Upper lobe of left lung (tissue), 4 donors: ENCODE results near the gene NEK4.

Experiments
- POLR2AphosphoS5 ChIP-seq, 2 donors: sonication (generic); formaldehyde crosslinking; IDR thresholded peaks; one replicate each; pipeline ENCODE4 v1.5.1; 2017; ENCODE audit warnings: antibody characterized with exemption in 2 of 2
- TF ChIP-seq, protein P1 (sequence below), 6 experiments: fragments of 450-650 bp in 4 of 6; fragments of 200-600 bp in 2 of 6; sonication (generic) in 2 of 6; IDR thresholded peaks; one replicate each; pipeline ENCODE4 v1.5.1; 2016 to 2019; ENCODE audit warnings: antibody characterized with exemption in 6 of 6

DNA sequence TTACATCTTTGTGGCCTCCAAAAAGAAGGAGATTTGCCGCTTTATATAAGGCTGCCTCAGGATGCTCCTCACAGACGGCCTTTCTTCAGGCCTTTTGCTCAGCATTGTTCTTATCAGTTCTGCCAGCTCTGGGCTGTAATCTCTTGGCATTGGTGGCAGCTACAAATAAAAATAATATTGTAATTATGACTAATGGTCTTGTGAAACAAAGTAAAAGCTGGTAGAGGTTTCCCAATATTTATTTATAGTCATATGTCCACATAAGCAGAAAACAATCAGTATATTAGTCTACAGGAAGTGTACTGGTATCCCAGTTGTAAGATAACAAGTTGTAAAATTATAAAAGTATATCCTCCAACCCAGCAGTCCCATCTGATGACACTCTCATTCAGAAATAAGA lies 7.3 kb downstream of the NEK4 start:
- TF ChIP-seq, protein P1, sequence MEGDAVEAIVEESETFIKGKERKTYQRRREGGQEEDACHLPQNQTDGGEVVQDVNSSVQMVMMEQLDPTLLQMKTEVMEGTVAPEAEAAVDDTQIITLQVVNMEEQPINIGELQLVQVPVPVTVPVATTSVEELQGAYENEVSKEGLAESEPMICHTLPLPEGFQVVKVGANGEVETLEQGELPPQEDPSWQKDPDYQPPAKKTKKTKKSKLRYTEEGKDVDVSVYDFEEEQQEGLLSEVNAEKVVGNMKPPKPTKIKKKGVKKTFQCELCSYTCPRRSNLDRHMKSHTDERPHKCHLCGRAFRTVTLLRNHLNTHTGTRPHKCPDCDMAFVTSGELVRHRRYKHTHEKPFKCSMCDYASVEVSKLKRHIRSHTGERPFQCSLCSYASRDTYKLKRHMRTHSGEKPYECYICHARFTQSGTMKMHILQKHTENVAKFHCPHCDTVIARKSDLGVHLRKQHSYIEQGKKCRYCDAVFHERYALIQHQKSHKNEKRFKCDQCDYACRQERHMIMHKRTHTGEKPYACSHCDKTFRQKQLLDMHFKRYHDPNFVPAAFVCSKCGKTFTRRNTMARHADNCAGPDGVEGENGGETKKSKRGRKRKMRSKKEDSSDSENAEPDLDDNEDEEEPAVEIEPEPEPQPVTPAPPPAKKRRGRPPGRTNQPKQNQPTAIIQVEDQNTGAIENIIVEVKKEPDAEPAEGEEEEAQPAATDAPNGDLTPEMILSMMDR (IDR thresholded peaks at IDR 0.05) = no peak
- TF ChIP-seq POLR2AphosphoS5 (IDR thresholded peaks at IDR 0.05) = no peak
